ENCODE measurements around the gene RAB3IP. TPM values are rescaled to one million over a fixed set of nuclear protein-coding genes. Genes with fewer than 3 reads are reported as not detected.

Gene RAB3IP
- total RNA-seq, 1 donor from 2014 or later, result 16.5 TPM

DNA sequence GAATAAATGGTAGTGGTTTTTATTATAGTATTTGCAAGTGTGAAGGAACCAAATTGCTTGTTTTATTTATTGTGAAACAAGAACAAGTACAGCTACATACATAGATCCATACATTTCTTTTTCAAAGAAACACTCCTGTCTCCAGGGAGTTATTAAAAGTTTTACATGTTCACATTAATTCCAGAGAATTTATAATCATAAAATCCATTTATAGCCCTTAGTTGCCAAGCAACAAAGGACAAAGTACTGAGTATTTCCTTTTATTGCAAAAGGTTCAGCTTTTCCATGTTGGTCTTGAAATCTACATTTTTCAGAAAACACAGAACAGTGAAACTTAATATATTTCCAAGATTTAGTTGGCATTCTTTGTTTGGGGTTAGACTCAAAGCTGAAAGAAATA lies 95.9 kb downstream of the RAB3IP start:
- peaks cover 13% of the 10 kb centered on the region for H3K27me3 Mint-ChIP-seq (ENCODE audit: unreplicated experiment)
- DNase-seq (ENCODE audit: extremely low spot score, unreplicated experiment), result no peak
- no peaks in the 10 kb centered on the region for H3K36me3 Mint-ChIP-seq (ENCODE audit: unreplicated experiment)
- no peak overlapping the region for H3K4me3 Mint-ChIP-seq (ENCODE audit: unreplicated experiment)
- no peak overlapping the region for H3K27ac Mint-ChIP-seq (ENCODE audit: unreplicated experiment)
- peaks cover 3% of the 10 kb centered on the region for H3K4me1 Mint-ChIP-seq (ENCODE audit: unreplicated experiment)
- H3K9me3 Mint-ChIP-seq (ENCODE audit: unreplicated experiment), result no peaks in the 10 kb centered on the region
- TF ChIP-seq, protein P1, sequence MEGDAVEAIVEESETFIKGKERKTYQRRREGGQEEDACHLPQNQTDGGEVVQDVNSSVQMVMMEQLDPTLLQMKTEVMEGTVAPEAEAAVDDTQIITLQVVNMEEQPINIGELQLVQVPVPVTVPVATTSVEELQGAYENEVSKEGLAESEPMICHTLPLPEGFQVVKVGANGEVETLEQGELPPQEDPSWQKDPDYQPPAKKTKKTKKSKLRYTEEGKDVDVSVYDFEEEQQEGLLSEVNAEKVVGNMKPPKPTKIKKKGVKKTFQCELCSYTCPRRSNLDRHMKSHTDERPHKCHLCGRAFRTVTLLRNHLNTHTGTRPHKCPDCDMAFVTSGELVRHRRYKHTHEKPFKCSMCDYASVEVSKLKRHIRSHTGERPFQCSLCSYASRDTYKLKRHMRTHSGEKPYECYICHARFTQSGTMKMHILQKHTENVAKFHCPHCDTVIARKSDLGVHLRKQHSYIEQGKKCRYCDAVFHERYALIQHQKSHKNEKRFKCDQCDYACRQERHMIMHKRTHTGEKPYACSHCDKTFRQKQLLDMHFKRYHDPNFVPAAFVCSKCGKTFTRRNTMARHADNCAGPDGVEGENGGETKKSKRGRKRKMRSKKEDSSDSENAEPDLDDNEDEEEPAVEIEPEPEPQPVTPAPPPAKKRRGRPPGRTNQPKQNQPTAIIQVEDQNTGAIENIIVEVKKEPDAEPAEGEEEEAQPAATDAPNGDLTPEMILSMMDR (IDR thresholded peaks at IDR 0.05), result no peak

- TF ChIP-seq, protein P1 (IDR thresholded peaks at IDR 0.05), result no peak
Observed at GRCh38 chr12:69835081-69835480, 96.4 kb downstream of the RAB3IP start.

DNA sequence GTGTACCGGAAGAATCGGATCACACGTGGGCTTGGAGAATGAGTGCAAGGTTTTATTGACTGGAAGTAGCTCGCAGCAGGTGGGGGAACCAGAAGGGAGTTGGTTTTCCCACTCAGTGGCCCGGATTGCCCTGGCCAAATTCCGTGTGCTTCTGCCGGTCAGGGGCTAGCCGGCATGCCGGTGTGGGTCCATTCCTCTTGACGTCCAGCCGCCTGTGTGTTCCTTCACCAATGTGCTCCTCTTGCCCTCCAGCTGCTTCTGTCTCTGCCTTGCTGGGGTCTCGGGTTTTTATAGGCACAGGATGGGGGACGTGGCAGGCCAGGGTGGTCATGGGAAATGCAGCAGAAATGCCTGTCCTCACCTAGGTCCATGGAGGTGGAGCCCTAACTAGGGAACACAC lies 97.4 kb downstream of the RAB3IP start:
- Mint-ChIP-seq H3K36me3 (ENCODE audit: unreplicated experiment) (no peaks in the 10 kb centered on the region), H3K4me3 (ENCODE audit: unreplicated experiment) (no peak overlapping the region), H3K27me3 (ENCODE audit: unreplicated experiment) (peaks cover 17% of the 10 kb centered on the region), H3K9me3 (ENCODE audit: unreplicated experiment) (no peaks in the 10 kb centered on the region), H3K27ac (ENCODE audit: unreplicated experiment) (no peak overlapping the region), H3K4me1 (ENCODE audit: unreplicated experiment) (peaks cover 3% of the 10 kb centered on the region)
- no peak for DNase-seq (ENCODE audit: extremely low spot score, unreplicated experiment)
- TF ChIP-seq, protein P1 (IDR thresholded peaks at IDR 0.05), result no peak

More at GRCh38 chr12:69835081-69835480, 96.4 kb downstream of the RAB3IP start:
- no peaks in the 10 kb centered on the region for H3K36me3 Mint-ChIP-seq (ENCODE audit: unreplicated experiment)
- no peak for DNase-seq (ENCODE audit: extremely low spot score, unreplicated experiment)
- H3K27ac Mint-ChIP-seq (ENCODE audit: unreplicated experiment), result no peak overlapping the region
- no peak overlapping the region for H3K4me3 Mint-ChIP-seq (ENCODE audit: unreplicated experiment)
- peaks cover 3% of the 10 kb centered on the region for H3K4me1 Mint-ChIP-seq (ENCODE audit: unreplicated experiment)
- no peaks in the 10 kb centered on the region for H3K9me3 Mint-ChIP-seq (ENCODE audit: unreplicated experiment)
- peaks cover 14% of the 10 kb centered on the region for H3K27me3 Mint-ChIP-seq (ENCODE audit: unreplicated experiment)

DNA sequence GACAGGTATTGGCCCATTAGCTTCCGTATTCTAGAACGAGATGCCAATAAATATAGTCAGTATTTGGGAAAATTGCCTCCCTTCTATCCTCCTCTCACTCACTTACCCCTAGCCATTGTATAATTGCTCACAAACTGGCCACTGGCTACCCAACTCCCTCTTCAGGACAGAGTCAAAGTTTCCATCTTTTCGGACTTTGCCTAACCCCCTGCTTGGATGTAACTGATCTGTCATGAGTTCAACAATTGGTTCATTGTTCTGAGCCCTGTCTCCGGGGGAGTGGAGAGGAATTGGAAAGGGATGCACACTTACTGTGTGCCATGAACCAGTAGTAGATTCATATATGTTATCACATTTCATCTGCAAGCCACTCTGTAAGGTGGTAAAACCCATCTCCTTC lies 98.5 kb downstream of the RAB3IP start:
- peaks cover 21% of the 10 kb centered on the region for H3K27me3 Mint-ChIP-seq (ENCODE audit: unreplicated experiment)
- DNase-seq (ENCODE audit: extremely low spot score, unreplicated experiment), result no peak

GRCh38 chr12:69837657-69838415 lies 99.2 kb downstream of the RAB3IP start:
- Mint-ChIP-seq H3K27ac (ENCODE audit: unreplicated experiment) (no peak overlapping the region), H3K36me3 (ENCODE audit: unreplicated experiment) (no peaks in the 10 kb centered on the region), H3K4me3 (ENCODE audit: unreplicated experiment) (no peak overlapping the region), H3K9me3 (ENCODE audit: unreplicated experiment) (no peaks in the 10 kb centered on the region), H3K27me3 (ENCODE audit: unreplicated experiment) (peaks cover 18% of the 10 kb centered on the region), H3K4me1 (ENCODE audit: unreplicated experiment) (no peaks in the 10 kb centered on the region)
- TF ChIP-seq, protein P1 (IDR thresholded peaks at IDR 0.05), result no peak
- no peak for DNase-seq (ENCODE audit: extremely low spot score, unreplicated experiment)

More for the DNA sequence above, 98.5 kb downstream of the RAB3IP start:
- Mint-ChIP-seq H3K27ac (ENCODE audit: unreplicated experiment) (no peak overlapping the region), H3K4me1 (ENCODE audit: unreplicated experiment) (no peaks in the 10 kb centered on the region), H3K36me3 (ENCODE audit: unreplicated experiment) (no peaks in the 10 kb centered on the region), H3K9me3 (ENCODE audit: unreplicated experiment) (no peaks in the 10 kb centered on the region), H3K4me3 (ENCODE audit: unreplicated experiment) (no peak overlapping the region)
- TF ChIP-seq, protein P1 (IDR thresholded peaks at IDR 0.05), result no peak
